ENCODE results near the gene CTNND2.

Gene CTNND2

DNA sequence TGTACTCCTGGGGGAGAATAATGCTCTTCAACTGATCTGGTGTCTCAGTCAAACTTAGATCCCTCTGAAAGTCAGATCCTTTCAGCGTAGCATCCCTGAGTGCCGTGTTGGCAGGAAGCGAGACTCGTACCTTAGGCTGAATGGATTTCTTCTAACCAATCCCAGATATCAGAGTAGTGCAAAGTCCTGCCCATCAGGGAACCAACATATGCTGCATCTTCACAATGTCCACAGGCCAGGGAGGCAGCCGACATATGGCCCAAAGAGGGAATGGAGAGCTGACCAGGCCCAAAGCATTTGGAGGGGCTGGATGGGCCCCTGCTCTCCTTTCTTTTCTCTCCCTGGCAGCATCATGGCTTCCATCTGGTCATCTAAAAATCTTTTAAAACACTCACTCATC, 646.2 kb downstream of the CTNND2 start:
- DNase-seq (ENCODE audit: low read depth in 2 of 2), result no peak

DNA sequence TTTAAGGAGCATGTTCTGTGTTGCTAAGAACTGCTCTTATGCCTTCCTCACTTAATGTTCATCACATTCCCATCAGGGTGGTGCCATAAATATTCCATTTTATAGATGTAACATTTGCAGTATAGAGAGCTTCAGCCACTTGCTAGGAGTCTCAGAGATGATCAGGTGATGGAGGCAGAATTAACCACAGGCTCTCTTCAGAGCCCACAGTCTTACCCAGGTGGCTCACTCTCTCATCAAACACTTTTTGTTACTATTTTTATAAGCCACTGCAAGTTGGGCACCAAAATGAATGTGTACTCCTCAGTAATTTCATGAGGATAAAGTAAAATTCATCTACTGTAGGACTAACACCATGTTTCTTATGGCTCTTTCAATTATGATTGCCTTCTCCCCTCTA, 651.7 kb downstream of the CTNND2 start:
- DNase-seq (ENCODE audit: low read depth in 2 of 2), result no peak

DNA sequence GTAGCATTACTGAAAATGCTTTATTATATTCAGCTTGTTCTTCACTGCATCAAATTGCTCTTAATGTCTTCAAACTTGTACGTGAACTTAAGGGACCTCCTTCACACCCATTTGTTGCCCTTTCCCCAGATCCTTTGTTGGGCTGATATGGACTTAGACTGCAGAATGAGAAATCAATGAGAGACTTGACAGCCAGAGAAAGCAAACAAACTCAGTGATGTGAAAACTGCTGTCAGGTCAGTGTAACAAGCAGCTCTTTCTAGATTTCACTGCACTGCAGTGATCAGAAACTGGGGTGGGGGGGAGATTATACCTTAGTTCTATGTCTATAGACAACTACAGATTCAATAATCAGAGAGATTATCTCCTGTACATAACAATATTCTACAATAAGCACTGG, 652.2 kb downstream of the CTNND2 start:
- no peak for DNase-seq (ENCODE audit: low read depth in 2 of 2)

DNA sequence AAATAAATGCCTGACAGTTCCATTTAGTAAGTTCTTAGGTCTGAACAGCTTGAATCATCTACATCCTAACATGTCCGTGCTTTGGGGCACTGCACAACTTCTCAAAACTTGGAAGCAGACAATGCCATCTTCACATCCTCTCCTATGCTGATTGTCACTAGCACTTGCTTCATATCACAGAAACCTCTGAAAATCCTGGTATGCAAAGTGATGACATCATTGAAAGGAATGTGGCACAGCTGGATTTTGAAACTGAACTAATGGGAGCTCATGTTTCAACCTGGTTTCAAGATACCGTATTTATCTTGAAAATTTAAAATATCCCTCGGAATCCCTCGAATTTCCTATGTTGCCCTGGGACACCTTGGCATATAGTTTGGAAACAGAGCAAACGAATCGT, 653.0 kb downstream of the CTNND2 start:
- no peak for DNase-seq (ENCODE audit: low read depth in 2 of 2)

DNA sequence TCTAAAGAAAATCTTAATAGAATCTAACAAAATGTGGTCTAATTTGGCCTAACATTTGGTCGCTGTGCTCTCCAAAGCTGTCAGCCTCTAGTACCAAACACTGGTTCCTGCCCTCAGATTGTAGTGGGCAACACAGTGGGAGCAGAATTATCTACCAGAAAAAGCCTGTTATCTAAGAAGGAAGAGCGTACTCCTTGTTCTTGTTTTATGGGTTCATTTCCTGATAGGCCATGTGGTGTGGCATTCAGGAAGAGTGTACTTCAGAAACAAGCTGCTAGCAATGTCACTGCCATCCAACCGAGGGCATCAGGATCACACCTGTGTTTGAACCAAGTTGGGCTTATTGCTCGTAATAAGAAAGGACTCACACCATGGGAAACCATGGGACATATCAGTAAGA, 655.3 kb downstream of the CTNND2 start:
- DNase-seq (ENCODE audit: low read depth in 2 of 2), result no peak

DNA sequence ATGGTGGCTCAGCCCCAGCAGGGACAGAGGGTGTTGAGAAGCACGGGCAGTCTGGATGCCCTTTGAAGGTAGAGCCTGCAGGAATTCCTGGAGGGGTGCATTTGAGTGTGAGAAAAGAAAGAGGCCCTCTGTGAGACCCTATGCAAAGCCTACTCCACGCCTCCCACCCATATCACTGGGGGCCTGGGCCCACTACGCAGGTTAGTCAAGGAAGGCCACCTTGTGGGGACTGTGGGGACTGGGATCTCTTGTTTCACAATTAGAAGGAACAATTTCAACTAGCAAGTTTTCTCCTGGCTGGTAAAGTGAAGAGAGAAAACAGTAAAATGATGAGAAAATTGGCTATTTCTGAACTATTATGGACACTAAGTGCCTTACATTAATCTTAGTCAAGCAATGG, 657.0 kb downstream of the CTNND2 start:
- DNase-seq (ENCODE audit: low read depth in 2 of 2), result no peak

DNA sequence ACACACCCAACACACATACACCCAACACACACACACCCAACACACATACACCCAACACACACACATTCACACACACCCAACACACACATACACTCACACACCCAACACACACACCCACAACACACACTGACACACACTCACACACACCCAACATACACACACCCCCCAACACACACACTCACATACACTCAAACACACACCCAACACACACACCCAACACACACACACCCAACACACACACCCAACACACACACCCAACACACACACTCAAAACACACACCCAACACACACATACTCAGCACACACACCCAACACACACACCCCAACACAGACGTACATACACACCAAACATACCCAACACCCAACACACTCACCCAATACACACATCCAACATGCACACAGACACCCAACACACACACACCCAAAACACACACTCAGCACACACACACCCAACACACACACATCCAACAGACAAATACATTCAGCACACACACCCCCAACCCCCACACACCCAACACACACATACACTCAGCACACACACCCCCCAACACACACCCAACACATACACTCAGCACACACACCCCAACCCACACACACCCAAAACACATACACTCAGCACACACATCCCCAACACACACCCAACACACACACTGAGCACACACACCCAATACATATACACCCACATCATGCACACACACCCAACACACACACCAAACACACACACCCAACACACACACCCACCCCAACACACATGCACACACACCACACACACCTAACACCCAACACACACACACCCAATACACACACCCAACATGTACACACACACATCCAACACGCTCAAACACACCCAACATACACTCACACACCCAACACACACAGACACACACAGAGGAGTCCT, 663.7 kb downstream of the CTNND2 start:
- no peak for DNase-seq (ENCODE audit: low read depth in 2 of 2)

DNA sequence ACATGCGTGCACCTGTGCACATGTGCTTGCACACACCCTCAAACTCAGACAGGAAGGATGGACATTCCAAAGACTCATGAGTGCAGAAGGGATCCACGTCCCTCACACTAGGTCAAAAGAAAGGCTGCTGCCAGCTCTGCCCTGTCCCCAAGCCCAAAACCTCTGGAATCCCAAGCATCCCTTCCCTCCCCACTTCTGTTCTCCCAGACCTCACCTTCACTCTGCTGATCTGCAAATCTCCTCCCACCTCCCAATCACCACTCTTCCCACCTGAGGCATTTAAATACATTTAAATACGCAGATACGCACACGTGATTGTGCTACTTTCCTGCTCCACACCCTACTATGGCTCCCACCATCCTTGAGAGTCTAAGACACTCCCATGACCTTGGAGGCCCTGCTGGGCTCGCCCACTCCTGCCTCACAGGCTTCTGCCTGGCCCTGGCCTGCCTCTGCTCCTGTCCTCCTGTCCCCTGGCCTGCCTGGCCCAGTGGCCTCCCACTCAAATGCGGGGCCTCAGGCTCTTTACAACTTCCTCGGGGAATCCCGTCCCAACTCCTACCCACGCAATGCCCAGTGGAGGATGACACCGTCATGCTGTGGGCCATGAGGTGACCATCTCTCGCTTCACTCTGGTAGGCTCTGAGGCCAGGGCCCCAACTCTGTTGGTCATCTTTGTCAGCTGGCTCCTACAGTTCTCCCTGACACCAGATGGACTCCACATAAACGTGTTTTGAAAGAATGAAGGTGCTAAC, 664.8 kb downstream of the CTNND2 start:
- DNase-seq (ENCODE audit: low read depth in 2 of 2), result no peak

DNA sequence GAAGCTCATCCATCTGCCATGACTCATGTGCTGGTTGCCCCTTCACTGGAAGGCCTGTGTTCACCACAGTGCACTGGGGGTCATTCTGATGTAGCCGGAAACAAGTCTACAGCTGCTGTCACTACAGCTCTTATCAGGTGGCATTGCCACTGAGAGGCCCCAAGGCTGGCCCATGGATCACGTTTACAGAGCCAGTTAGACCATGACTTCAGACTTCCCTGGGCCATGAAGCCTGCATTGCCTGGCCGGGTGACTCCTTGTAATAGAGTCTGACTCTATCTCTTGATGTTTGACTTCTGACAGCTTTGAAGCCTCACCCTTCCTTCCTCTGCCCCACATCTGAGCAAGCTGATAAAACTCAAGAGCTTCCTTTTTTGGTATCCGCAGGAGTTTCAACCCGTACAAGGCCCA, 669.7 kb downstream of the CTNND2 start:
- no peak for DNase-seq (ENCODE audit: low read depth in 2 of 2)

DNA sequence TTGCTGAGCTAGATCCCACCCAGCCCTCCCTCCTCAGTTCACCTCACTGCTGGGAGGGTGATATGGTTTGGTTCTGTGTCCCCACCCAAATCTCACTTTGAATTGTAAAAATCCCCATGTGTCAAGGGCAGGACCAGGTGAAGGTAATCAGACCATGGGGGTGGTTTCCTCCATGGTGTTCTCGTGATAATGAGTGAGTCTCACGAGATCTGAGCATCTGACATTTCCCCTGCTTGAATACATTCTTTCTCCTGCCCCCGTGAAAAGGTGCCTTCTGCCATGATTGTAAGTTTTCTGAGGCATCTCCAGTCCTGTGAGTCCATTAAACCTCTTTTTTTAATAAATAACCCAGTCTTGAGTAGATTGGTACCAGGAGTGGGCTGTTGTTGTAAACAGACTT, 673.4 kb downstream of the CTNND2 start:
- no peak for DNase-seq (ENCODE audit: low read depth in 2 of 2)

DNA sequence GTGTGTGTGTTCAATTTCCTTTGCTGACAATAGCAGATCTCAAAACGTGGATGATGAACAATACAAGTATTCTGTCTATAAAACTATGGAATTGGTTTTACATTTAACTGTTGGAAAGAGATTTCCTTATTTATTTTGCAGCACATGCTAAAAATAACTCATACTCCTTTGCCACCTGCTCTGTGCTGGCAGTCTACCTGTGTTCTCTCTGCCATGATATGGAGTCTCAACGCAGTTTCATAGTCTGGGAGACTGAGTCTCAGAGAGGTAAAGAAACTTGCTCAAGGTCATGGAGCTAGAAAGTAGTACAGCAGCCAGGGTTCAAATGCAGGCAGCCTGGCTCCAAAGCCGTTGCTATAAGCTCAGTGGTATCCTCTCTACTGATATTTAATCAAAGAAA, 677.2 kb downstream of the CTNND2 start:
- DNase-seq (ENCODE audit: low read depth in 2 of 2), result no peak

DNA sequence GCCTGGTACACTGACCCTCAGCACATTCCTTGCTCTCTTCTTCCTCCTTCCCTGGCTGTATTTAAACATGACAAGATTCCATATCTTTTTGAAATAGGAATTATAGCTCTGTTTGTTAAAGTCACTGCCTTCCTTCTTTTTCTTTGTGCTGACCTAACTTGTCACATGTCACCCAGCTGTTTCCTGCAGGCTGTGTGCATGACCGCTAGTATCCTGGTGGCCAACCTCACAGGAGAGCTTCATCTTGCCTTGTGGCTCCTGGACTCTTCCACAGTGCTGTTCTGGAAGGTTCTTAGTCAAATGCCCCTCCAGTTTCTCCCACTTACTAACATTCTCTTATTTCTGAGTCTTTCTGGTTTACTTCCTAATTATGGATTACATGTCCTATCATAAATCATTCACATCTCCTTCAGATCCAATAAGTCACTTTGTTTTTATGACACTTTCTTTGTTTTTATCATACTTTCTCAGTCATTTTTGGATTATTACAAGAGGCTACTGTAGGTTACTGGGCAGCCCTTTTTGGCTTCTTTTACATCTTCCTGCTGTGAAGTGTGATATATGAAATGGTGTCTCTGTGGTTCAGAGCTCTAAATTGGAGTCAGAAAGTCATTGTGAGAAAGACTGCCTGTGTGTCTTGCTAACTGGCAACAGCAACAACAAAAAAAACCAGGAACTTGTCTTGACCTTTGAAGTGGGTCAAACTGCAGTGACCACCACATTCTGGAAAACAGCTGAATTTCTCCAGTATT, 679.6 kb downstream of the CTNND2 start:
- DNase-seq (ENCODE audit: low read depth in 2 of 2), result no peak

DNA sequence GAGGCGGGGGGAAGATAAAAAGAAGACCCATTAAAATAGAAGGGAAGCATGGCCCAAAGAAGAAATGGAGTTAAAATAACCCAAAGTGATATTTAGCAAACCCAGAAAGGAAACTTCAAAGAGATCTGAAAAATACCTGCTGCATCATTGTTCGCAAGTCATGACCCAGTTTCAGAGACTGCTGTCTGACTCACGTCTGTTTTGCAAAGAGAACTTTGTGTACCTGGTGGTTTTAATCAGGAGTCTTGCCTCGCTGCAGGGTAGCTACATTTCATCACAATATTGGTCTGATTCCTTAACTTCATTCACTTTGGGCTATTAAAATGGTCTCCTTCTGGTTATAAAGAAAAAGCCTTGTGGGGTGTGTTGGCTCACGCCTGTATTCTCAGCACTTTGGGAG, 682.1 kb downstream of the CTNND2 start:
- no peak for DNase-seq (ENCODE audit: low read depth in 2 of 2)

DNA sequence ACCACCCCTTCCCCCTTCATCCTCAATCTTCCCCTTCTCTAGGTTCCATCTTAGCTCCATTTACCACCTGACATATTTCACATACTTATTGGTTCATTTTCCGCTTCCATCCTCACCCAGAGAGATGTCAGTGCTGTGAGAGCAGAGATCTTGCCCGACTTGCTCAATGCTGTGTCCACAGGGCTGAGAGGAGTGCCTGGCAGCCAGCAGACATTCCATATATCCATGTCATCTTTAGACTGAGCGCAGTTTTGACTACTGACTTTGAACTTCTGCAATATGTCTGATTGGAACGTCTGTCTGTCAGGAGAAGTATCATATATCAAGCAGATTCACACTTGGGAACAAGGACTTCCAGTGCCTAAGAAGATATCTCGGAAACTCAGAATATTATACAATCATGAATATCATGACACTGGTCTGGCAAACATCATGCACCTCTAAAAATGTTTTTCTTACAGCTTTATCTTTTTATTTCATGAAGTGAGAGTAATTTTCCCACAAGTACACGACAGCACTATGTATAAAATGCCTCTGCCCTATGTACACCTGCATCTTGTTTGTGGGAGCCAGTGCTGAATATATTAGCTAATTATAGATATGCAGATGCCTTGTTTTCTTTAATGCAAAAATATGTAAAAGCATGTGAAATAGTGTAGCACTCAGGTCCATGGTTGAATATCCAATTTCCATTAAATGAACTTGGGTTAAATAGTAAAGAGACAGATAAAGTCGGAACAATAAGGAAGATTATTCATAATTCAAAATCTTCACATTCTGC, 689.2 kb downstream of the CTNND2 start:
- DNase-seq (ENCODE audit: low read depth in 2 of 2), result no peak

DNA sequence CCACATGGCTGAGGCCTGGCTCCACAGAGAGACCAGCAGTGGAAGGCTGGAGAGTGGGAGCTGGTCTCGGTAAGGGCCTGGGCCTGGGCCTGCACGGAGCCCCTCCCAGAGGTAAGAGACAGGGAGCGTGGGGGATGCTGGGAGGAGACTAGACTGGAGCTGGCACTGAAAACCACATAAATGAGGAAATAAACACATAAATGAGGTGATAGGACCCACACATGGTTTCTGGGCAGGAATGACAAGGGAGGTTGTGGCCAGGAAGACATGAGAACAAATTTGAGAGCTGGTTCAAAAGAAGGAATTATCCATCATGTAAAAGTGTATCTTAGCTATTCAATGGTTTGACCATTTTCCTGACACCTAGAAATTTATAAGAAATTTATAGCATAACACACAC, 691.5 kb downstream of the CTNND2 start:
- DNase-seq (ENCODE audit: low read depth in 2 of 2), result no peak

DNA sequence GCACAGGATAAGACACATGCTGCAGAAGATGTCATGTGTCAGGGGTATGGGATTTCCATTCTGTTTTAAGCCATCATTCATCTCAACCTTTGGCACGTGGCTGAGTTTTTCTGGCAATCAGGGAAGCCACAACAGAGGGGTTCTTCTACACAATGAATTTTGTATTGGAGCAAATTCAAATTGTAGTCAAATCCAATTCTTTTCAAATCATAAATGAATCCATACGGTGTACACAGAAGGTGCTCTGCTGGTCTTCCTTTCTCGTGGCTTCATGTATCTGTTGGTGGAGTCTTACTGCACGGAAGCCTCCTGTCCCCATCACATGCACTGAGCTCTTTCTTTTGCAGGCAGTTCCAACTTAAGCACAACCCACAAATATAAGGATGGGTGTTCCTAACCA, 706.5 kb downstream of the CTNND2 start:
- no peak for DNase-seq (ENCODE audit: low read depth in 2 of 2)

DNA sequence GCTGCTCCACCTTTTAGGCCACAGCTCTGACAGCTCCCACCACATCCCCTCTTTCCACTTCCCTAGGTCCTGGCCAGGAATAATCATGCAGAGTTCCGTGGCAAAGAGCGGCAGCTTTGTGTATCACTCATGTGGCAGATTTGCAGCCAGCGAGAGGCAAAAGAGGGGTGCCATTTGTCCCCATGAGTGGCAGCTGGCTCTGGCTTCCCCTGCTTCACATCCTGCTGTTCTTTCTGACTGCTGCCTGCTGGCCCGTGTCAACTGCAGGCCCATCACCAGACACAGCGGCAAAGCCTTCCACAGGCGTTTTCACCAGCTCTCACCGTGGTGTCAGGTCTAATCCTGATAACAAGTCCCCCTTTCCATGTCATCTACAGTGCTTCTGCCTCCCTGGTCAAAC, 712.6 kb downstream of the CTNND2 start:
- no peak for DNase-seq (ENCODE audit: low read depth in 2 of 2)

DNA sequence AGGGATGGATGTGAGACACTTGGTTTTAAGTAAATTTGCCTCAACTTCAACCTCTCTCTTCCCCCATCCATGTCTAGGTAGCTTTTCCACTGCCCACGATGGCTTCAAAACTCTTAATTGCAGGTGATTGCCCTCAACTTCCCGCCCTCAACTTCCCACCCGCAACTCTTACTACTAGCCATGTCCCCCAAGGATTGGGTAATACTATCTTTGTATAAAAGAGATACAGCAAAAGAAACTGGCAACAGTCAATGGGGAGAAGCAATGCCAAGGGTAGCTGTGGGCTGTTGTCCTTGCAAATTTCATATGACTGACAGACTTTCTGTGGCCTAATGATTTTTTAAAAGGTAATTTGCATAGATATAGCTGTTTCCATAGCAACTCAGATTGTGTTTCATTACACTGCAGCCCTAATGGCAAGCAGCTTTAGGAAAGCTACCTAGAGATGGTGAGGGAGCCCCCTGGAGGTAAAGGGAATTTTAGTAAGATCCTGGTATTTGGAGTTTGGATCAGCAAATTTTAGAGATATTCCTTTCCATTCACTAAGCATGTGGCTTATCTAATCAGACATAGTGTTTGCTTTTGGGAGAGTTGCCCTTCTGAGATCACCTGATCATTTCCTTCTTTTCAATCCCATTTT, 721.7 kb downstream of the CTNND2 start:
- no peak for DNase-seq (ENCODE audit: low read depth in 2 of 2)

DNA sequence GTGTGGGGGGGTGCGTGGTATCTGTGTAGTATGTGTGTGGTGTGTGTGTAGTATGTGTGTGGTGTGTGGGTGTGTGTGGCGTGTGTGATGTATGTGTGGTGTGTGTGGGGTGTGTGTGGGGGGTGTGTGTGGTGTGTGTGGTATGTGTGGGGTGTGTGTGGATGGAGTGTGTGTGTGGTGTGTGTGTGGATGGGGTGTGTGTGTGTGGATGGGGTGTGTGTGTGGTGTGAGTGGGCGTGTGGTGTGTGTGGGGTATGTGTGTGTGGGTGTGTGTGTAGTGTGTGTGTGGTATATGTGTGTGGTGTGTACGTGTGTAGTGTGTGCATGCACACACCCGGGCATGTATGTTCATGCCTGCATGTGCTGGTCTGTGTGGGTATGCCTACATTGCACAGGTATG, 722.3 kb downstream of the CTNND2 start:
- no peak for DNase-seq (ENCODE audit: low read depth in 2 of 2)

DNA sequence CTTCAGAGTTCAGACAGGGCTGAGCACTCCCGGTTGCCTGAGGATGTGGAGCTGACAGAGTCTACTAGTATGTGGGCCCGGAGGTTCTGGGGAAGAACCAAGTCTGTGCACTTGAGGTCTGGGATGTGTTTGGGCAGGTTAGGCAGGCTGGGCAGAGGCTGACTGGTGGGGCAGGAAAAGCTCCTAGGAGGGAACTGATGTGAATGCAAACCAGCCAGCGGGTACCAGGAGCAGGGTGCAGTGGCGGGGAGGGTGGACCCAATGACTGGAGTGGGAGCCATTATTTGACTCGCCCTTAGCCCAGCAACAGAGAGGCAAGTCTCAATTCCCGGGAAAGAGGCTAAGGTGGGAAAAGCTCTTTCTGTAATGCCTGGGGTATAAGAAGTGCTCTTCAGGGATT, 723.4 kb downstream of the CTNND2 start:
- no peak for DNase-seq (ENCODE audit: low read depth in 2 of 2)

DNA sequence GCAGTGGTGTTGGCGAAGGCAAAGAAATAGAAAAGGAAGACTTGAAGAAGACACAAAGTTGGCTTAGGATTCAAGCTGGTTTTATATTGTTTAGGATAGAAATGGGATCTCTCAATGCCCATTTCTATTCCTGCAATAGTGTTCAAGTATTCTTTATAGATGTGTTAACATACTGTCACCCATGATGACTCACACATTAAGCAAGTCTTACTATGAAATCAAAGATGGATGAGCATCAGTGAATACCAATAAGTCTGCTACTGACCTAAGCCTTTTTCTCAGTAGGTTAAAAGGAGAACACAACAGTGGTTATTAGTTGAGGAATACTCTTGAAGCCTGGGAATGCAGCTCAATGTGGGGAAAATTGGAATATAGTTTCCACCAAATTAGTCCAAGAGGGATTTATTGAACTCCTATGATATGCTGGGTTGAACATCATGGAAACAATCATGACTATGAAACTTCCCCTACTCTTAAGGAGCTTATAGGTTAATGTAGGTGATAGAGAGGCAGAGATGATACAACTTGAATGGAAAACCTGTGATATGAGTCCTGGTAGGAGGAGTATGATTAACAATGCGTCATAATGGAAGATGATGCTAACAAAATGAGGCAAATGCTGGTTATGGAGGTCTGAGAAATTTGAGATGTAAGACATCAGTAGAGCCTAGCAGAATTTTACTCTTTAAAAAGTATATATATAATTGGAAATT, 726.1 kb downstream of the CTNND2 start:
- DNase-seq (ENCODE audit: low read depth in 2 of 2), result no peak
